NOMO-1 (cell line): ENCODE data around the gene RBM8A.
"Not testable (repeated sequence)": the region's sequence is repeated elsewhere in the genome, so short reads cannot be mapped to it uniquely, and the experiment has no call there.

Source experiments
- DNase-seq, 2 experiments: peaks; one replicate each; lab custom pipeline; 2025; ENCODE audit not compliant: unreplicated experiment in 2 of 2; lab: John Stamatoyannopoulos, UW

RBM8A gene

GRCh38 chr1:145956781-145957442 is 29.6 kb upstream of the RBM8A start:
- DNase-seq: no peak

GRCh38 chr1:145956361-145956760 is 29.1 kb upstream of the RBM8A start:
- DNase-seq: no peak

- no peak for DNase-seq
Measured at GRCh38 chr1:145955436-145955835, 28.2 kb upstream of the RBM8A start.

GRCh38 chr1:145953861-145954260 is 26.6 kb upstream of the RBM8A start:
- no peak for DNase-seq

- no peak for DNase-seq
Measured at GRCh38 chr1:145952903-145953302, 25.6 kb upstream of the RBM8A start.

- no peak for DNase-seq
Measured at GRCh38 chr1:145951526-145951925, 24.2 kb upstream of the RBM8A start.

- no peak for DNase-seq
Measured at GRCh38 chr1:145949219-145949618, 21.9 kb upstream of the RBM8A start.

- DNase-seq: no peak
Measured at GRCh38 chr1:145947551-145947950, 20.3 kb upstream of the RBM8A start.

- DNase-seq: no peak
Measured at GRCh38 chr1:145946477-145946986, 19.2 kb upstream of the RBM8A start.

- no peak for DNase-seq
Measured at GRCh38 chr1:145944532-145944931, 17.2 kb upstream of the RBM8A start.

- DNase-seq: no peak
Measured at GRCh38 chr1:145942871-145943270, 15.6 kb upstream of the RBM8A start.

- no peak for DNase-seq
Measured at GRCh38 chr1:145942405-145942804, 15.1 kb upstream of the RBM8A start.

- no peak for DNase-seq
Measured at GRCh38 chr1:145937436-145937835, 10.2 kb upstream of the RBM8A start.

GRCh38 chr1:145936247-145936646 is 9.0 kb upstream of the RBM8A start:
- no peak for DNase-seq

GRCh38 chr1:145935708-145936107 is 8.4 kb upstream of the RBM8A start:
- no peak for DNase-seq

- peak; percentile 24 to 62 for DNase-seq
Measured at GRCh38 chr1:145932522-145933009, 5.3 kb upstream of the RBM8A start.

- DNase-seq: no peak
Measured at GRCh38 chr1:145927916-145928643, 796 bp upstream of the RBM8A start.

GRCh38 chr1:145926686-145927062 is 610 bp downstream of the RBM8A start:
- no peak for DNase-seq

- DNase-seq: no peak
Measured at GRCh38 chr1:145922266-145922665, 5.0 kb downstream of the RBM8A start.

GRCh38 chr1:145920297-145920696 is 7.0 kb downstream of the RBM8A start:
- not testable (repeated sequence) for DNase-seq

- peak; percentile 7 to 24 for DNase-seq
Measured at GRCh38 chr1:145918992-145919939, 8.0 kb downstream of the RBM8A start.
